ENCODE results near the gene FANCM. TPM values are rescaled to one million over a fixed set of nuclear protein-coding genes. Genes with fewer than 3 reads are reported as not detected.

Gene FANCM
- total and polyA plus RNA-seq, 9 of the 15 experiments (the other 6 are each of a cell fraction or from before 2014, with no cell fraction given), result 5.1 to 14.4 (median 6.2) TPM

- intact Hi-C loops (cut with micrococcal nuclease) (no loop called here), in situ Hi-C loops (cut with MboI) (no loop called here)
- no peak overlapping the region for H3K27ac ChIP-seq (ENCODE audit: extremely low read depth, low read depth, low read length)
- peaks cover 59% of the 10 kb centered on the region for H3K79me2 ChIP-seq (ENCODE audit: control insufficient read depth, insufficient read depth, low read length)
- WGBS (ENCODE audit: insufficient coverage, low coverage, missing lambda C conversion rate), result 89% methylated on average over 2 of the region's 2 CpGs
- peaks cover 50% of the 10 kb centered on the region for H3K36me3 ChIP-seq (ENCODE audit: control insufficient read depth, insufficient read depth, low read length)
- TF ChIP-seq ZNF12 (CRISPR knock-in tag; IDR thresholded peaks at IDR 0.05) (no peak), KDM5B (IDR thresholded peaks at IDR 0.05; ENCODE audit: insufficient replicate concordance, low read depth, low read length) (no peak), RBM22 (IDR thresholded peaks at IDR 0.05; ENCODE audit: low read depth, low read length, poor library complexity, severe bottlenecking) (no peak), HDGF (IDR thresholded peaks at IDR 0.05) (no peak), HEY1 (CRISPR knock-in tag; IDR thresholded peaks at IDR 0.05; ENCODE audit: borderline replicate concordance) (no peak), ZNF217 (CRISPR knock-in tag; IDR thresholded peaks at IDR 0.05) (no peak)
- H3K27me3 ChIP-seq (ENCODE audit: control insufficient read depth in 2 of 2, insufficient read depth in 2 of 2, low read length in 2 of 2), result no peaks in the 10 kb centered on the region
- H3K4me3 ChIP-seq, result no peak overlapping the region
- H3K9me3 ChIP-seq (replicated peaks; ENCODE audit: control insufficient read depth, insufficient read depth, low read depth, low read length), result no peaks in the 10 kb centered on the region
- H3K4me2 ChIP-seq (ENCODE audit: insufficient read depth, low read length), result no peak overlapping the region
- ATAC-seq, result no peak
- H3K9me1 ChIP-seq (ENCODE audit: control insufficient read depth, insufficient read depth, low read length), result no peaks in the 10 kb centered on the region
- DNase-seq (ENCODE audit: extremely low read depth in 1 of 4, low spot score in 3 of 4), result no peak
- no peak for FAIRE-seq
- no peak overlapping the region for H2AFZ ChIP-seq (ENCODE audit: low read depth, low read length)
- no peaks in the 10 kb centered on the region; a peak in 1 of 5 replicates for H3K4me1 ChIP-seq (replicated peaks in 1 of 2; ENCODE audit: control insufficient read depth in 2 of 2, insufficient read depth in 2 of 2, low read length in 2 of 2)
- no peak overlapping the region for H3K9ac ChIP-seq (ENCODE audit: insufficient read depth in 1 of 2, low read depth in 2 of 2, low read length in 2 of 2)
- ChIA-PET POLR2A (no interaction called here), CTCF (ENCODE audit: low intra/inter-chr PET ratio) (no interaction called here)
- no TSS peak for BruUV-seq (replicated peaks)
- no peaks in the 10 kb centered on the region for H4K20me1 ChIP-seq (replicated peaks; ENCODE audit: control insufficient read depth, insufficient read depth, low read length)
Measured at GRCh38 chr14:45094275-45094674, 41.5 kb upstream of the FANCM start.

- H3K9ac ChIP-seq (ENCODE audit: insufficient read depth in 1 of 2, low read depth in 2 of 2, low read length in 2 of 2), result no peak overlapping the region
- ChIA-PET POLR2A (interaction anchor here (0.7 kb wide), 1 partner anchor 296 kb away, joined by 3 read pairs; no protein-coding TSS in a partner anchor), CTCF (ENCODE audit: low intra/inter-chr PET ratio) (no interaction called here)
- ATAC-seq (no peak), DNase-seq (ENCODE audit: extremely low read depth in 1 of 4, low spot score in 3 of 4) (no peak), FAIRE-seq (no peak)
- no peak overlapping the region for H3K4me2 ChIP-seq (ENCODE audit: insufficient read depth, low read length)
- H3K4me1 ChIP-seq (replicated peaks in 1 of 2; ENCODE audit: control insufficient read depth in 2 of 2, insufficient read depth in 2 of 2, low read length in 2 of 2), result no peaks in the 10 kb centered on the region; a peak in 1 of 5 replicates
- no peak overlapping the region for H3K4me3 ChIP-seq
- no peaks in the 10 kb centered on the region for H3K9me3 ChIP-seq (replicated peaks; ENCODE audit: control insufficient read depth, insufficient read depth, low read depth, low read length)
- no peaks in the 10 kb centered on the region for H4K20me1 ChIP-seq (replicated peaks; ENCODE audit: control insufficient read depth, insufficient read depth, low read length)
- in situ Hi-C loops (cut with MboI), result no loop called here
- peaks cover 50% of the 10 kb centered on the region for H3K79me2 ChIP-seq (ENCODE audit: control insufficient read depth, insufficient read depth, low read length)
- H3K36me3 ChIP-seq (ENCODE audit: control insufficient read depth, insufficient read depth, low read length), result peaks cover 55% of the 10 kb centered on the region; the same call in 2 of the 3 replicates
- BruUV-seq (replicated peaks), result no TSS peak
- H3K9me1 ChIP-seq (ENCODE audit: control insufficient read depth, insufficient read depth, low read length), result no peaks in the 10 kb centered on the region
- no peak overlapping the region for H2AFZ ChIP-seq (ENCODE audit: low read depth, low read length)
- 74% methylated on average over 3 of the region's 4 CpGs for WGBS (ENCODE audit: insufficient coverage, low coverage, missing lambda C conversion rate)
- intact Hi-C loops (cut with micrococcal nuclease), result no loop called here
- no peaks in the 10 kb centered on the region for H3K27me3 ChIP-seq (ENCODE audit: control insufficient read depth in 2 of 2, insufficient read depth in 2 of 2, low read length in 2 of 2)
- no peak overlapping the region for H3K27ac ChIP-seq (ENCODE audit: extremely low read depth, low read depth, low read length)
- TF ChIP-seq SIN3A (IDR thresholded peaks at IDR 0.05; ENCODE audit: borderline replicate concordance in 2 of 2, control insufficient read depth in 1 of 2, low read depth in 2 of 2, low read length in 2 of 2), result no peak
- no peak for TF ChIP-seq ZNF408 (CRISPR knock-in tag; IDR thresholded peaks at IDR 0.05; ENCODE audit: low read depth)
- no peak for TF ChIP-seq JUN (IDR thresholded peaks at IDR 0.05; ENCODE audit: borderline replicate concordance, low read depth, low read length)
- TF ChIP-seq JUN (CRISPR knock-in tag; IDR thresholded peaks at IDR 0.05; ENCODE audit: borderline replicate concordance), result no peak
- no peak for TF ChIP-seq CLOCK (CRISPR knock-in tag; IDR thresholded peaks at IDR 0.05; ENCODE audit: borderline replicate concordance)
- no peak for TF ChIP-seq NFATC3 (IDR thresholded peaks at IDR 0.05)
- TF ChIP-seq BRF1 (IDR thresholded peaks at IDR 0.05; ENCODE audit: borderline replicate concordance, extremely low read depth, insufficient read length), result no peak
- no peak for TF ChIP-seq NUFIP1 (IDR thresholded peaks at IDR 0.05; ENCODE audit: partially characterized antibody)
Measured at GRCh38 chr14:45095143-45095542, 40.6 kb upstream of the FANCM start.
